ENCODE data around the gene STX1A.

Gene STX1A

DNA sequence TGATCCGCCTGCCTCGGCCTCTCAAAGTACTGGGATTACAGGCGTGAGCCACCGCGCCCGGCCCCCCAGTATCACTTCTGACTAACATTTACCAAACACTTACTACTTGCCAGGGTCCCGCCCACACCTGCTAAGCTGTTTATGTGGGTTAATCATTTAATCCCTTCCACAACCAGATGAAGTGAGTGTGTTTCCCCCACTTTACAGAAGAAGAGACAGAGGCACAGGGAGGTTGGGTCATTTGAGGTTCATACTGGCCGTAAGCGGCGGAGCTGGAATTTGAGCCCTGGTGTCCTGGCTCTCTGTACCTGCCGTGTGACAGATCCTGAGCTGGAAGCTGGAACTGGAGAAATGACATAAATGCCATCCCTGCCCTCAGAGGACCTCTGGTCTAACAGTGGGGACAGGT is 66.9 kb downstream of the STX1A start:
- in situ Hi-C loops (cut with MboI; ENCODE audit: low pct_unique_long_range_greater_than_20kb, low sequenced_read_pairs, unreplicated experiment): no loop called here
- TF ChIP-seq, protein P1, sequence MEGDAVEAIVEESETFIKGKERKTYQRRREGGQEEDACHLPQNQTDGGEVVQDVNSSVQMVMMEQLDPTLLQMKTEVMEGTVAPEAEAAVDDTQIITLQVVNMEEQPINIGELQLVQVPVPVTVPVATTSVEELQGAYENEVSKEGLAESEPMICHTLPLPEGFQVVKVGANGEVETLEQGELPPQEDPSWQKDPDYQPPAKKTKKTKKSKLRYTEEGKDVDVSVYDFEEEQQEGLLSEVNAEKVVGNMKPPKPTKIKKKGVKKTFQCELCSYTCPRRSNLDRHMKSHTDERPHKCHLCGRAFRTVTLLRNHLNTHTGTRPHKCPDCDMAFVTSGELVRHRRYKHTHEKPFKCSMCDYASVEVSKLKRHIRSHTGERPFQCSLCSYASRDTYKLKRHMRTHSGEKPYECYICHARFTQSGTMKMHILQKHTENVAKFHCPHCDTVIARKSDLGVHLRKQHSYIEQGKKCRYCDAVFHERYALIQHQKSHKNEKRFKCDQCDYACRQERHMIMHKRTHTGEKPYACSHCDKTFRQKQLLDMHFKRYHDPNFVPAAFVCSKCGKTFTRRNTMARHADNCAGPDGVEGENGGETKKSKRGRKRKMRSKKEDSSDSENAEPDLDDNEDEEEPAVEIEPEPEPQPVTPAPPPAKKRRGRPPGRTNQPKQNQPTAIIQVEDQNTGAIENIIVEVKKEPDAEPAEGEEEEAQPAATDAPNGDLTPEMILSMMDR (IDR thresholded peaks at IDR 0.05; ENCODE audit: extremely low read depth, insufficient read depth, missing control alignments): no peak
- no peak for DNase-seq (ENCODE audit: low spot score)

DNA sequence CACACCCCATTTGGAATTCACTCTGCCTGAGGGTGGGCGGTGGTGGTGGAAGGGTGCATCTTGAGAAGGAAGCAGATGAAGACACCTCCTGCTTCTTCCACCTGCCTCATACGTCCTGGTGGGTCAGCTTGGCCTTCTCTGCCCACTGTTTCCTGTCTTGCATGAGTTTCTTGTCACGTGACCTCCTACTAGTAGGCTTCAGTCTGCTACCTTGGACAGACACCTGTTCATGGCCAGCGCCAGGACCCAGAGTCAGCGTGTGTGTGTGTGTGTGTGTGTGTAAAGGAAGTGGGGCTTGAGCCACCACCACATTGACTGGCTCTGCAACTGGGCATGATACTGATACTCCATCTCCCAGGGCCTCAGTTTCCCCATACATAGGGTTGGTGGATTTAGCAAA is 68.9 kb downstream of the STX1A start:
- TF ChIP-seq, protein P1 (IDR thresholded peaks at IDR 0.05; ENCODE audit: extremely low read depth, insufficient read depth, missing control alignments): no peak
- in situ Hi-C loops (cut with MboI; ENCODE audit: low pct_unique_long_range_greater_than_20kb, low sequenced_read_pairs, unreplicated experiment): no loop called here
- DNase-seq (ENCODE audit: low spot score): no peak

DNA sequence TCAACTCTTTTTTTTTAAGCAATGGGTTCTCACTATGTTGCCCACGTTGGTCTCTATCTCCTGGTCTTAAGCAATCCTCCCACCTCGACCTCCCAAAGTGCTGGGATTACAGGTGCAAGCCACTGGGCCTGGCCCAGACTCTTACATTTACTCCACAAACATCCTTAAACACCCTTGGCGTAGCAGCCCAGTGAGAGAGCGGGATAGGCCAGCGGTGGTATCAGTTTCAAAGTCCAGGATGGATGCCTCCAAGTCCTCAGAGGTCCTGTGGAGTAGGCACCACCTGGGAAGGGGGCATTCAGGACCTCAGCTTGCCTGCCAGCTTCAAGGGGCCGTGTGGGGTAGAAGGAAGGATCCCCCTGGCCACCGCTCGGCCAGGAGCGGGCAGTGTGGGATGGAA is 69.9 kb downstream of the STX1A start:
- no peak for DNase-seq (ENCODE audit: low spot score)
- TF ChIP-seq, protein P1 (IDR thresholded peaks at IDR 0.05; ENCODE audit: extremely low read depth, insufficient read depth, missing control alignments): no peak
- in situ Hi-C loops (cut with MboI; ENCODE audit: low pct_unique_long_range_greater_than_20kb, low sequenced_read_pairs, unreplicated experiment): no loop called here
